Prostate gland (tissue), 2 donors: ENCODE measurements around the gene SULT6B1.
"Not testable (repeated sequence)": the region's sequence is repeated elsewhere in the genome, so short reads cannot be mapped to it uniquely, and the experiment has no call there.

ENCODE experiments used
- POLR2A ChIP-seq: fragments of 450-650 bp; IDR thresholded peaks from one replicate; pipeline ENCODE4 v1.6.1; 2016; ENCODE audit warnings: antibody characterized with exemption, mild to moderate bottlenecking
- POLR2AphosphoS5 ChIP-seq: sonication (generic); formaldehyde crosslinking; IDR thresholded peaks from one replicate; pipeline ENCODE4 v1.6.1; 2017; ENCODE audit warnings: antibody characterized with exemption
- TF ChIP-seq, protein P1 (sequence below), 4 experiments: fragments of 200-600 bp in 2 of 4; fragments of 450-650 bp in 2 of 4; sonication (generic) in 2 of 4; IDR thresholded peaks; 1 replicate in 3 of 4; 2 replicates in 1 of 4; pipeline ENCODE4 v1.5.1; 2016 to 2019; ENCODE audit warnings: antibody characterized with exemption in 4 of 4, mild to moderate bottlenecking in 2 of 4, moderate library complexity in 2 of 4

DNA sequence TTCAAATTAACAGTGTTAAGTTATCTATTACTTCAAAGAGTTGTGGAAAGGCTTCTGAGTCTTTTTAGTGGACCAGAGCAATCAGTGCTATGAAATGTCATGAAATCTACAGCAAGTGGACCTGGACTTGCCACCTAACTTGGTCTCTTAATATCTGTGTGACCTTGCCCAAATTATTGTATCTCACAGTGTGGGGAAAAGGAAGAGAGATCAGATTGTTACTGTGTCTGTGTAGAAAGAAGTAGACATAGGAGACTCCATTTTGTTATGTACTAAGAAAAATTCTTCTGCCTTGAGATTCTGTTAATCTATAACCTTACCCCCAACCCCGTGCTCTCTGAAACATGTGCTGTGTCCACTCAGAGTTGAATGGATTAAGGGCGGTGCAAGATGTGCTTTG is 36.7 kb upstream of the SULT6B1 start:
- TF ChIP-seq, protein P1, sequence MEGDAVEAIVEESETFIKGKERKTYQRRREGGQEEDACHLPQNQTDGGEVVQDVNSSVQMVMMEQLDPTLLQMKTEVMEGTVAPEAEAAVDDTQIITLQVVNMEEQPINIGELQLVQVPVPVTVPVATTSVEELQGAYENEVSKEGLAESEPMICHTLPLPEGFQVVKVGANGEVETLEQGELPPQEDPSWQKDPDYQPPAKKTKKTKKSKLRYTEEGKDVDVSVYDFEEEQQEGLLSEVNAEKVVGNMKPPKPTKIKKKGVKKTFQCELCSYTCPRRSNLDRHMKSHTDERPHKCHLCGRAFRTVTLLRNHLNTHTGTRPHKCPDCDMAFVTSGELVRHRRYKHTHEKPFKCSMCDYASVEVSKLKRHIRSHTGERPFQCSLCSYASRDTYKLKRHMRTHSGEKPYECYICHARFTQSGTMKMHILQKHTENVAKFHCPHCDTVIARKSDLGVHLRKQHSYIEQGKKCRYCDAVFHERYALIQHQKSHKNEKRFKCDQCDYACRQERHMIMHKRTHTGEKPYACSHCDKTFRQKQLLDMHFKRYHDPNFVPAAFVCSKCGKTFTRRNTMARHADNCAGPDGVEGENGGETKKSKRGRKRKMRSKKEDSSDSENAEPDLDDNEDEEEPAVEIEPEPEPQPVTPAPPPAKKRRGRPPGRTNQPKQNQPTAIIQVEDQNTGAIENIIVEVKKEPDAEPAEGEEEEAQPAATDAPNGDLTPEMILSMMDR (IDR thresholded peaks at IDR 0.05), result not testable (repeated sequence)
- not testable (repeated sequence) for TF ChIP-seq POLR2AphosphoS5, POLR2A
